ENCODE results near the gene ADCY2.

The ADCY2 gene

DNA sequence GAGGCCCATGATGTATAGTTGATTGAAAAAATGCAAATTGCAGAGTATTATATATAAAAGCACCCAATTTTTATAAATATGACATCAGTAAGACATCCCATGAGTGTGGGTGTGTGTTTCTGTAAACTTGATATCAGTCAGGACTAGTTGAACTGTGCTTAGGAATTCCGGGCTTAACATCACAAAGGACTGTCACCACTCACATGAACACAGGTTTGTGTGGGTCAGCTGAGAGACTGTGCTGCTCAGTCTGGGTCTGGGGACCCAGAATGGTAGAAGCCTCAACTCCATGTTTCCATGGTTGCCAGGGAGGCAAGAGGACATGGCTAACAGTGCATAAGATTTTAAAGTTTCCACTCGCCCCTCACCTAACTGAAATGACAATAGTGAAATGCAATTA, 120.3 kb downstream of the ADCY2 start:
- no peak for DNase-seq

DNA sequence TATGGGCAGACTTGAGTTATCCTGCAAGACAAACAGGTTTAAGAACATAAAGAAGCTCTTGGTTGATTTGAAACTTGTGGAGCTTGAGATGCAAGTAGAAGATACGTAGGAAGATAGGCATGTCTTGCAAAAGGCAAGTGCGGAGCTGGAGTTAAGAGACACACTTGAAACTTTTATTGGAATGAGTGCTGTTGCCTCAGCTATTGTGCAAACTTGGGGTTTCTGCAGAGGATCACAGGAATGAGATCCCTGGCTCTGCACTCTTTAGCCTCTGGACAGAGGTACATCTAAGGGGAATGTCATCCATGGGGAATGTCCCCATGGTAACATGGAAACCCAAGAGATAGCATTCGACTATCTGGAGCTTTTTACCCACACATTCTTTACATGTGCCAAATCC, 121.1 kb downstream of the ADCY2 start:
- no peak for DNase-seq

DNA sequence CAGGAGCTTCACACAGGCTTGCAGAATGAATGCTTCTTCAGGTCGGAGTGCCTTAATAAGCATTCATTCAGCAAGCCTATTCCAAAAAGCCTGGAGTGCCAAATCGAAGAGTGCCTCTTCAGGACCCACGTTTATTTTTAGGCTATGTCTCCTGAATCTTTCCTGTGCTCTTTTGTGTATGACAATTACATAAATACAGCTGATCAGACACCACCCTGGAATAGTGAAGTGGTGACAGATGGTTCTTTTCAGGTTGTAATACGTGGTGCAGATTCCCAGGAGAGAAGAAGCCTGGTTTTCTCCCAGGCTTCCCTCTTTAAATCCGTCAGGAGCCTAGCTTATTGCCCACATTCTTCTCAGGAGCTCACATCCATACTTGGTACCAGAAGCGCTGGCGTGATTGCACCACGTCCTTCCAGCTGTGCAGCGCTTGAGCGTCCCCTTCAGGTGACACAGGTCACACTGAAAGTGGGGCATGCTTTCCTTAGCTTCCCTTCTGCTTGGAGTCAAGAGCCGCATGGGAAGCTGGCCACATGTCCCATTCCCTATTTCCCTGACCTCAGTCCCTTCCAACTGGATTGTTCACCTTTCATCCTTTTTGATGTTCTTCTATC, 123.1 kb downstream of the ADCY2 start:
- no peak for DNase-seq

DNA sequence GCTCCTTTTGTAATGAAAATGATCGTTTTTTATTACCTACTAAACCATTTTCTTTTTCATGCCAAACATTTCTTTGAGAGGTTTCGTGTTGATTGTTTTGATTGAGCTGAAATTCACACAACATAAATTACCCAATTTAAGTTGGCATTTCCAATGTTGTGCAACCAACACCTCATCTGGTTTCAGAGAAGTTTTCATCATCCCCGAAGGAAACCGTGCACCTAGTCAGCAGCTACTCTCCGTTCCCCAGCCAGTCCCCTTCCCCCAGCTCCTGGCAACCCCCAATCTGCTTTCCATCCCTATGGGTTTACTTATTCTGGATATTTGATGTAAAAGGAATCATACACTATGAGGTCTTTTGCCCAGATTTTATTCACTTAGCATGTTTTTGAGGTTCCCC, 123.6 kb downstream of the ADCY2 start:
- no peak for DNase-seq

DNA sequence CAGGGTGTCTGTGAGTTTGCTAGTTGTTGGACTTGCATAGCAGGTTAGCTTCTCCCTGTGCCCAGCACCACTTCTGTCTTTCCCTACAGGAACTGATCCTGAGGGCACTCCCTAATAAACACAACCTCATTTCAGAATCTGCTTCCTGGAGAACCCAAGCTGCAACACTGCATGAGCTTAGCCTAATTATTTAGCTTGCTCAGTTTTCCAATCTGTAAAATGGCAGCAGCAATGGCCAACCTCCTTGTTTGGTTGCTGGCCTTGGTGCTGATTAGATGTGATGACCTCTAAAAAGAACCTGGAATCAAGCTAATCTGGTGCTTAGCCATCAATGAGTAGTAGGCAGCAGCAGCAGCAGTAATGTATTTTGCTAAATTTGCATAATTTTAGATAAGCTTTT, 133.9 kb downstream of the ADCY2 start:
- DNase-seq = no peak

DNA sequence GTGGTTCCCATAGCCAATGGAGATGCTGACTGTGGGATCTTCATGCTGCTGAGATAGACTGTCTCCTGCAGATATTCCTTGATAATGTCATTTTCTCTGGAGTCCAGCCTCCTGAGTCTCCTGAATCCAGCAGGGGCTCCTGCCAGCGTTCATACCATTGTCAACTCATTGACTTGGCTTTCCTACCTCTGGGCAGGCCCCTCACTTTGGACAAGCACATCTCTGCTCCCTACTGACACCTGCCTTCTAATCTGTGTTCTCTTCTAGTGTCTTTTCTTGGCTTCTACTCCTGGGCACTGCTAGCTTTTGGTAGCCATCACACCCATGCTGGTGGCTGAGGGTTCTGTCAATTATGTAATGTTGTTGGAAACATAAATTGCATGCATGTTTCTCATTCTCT, 138.0 kb downstream of the ADCY2 start:
- no peak for DNase-seq

DNA sequence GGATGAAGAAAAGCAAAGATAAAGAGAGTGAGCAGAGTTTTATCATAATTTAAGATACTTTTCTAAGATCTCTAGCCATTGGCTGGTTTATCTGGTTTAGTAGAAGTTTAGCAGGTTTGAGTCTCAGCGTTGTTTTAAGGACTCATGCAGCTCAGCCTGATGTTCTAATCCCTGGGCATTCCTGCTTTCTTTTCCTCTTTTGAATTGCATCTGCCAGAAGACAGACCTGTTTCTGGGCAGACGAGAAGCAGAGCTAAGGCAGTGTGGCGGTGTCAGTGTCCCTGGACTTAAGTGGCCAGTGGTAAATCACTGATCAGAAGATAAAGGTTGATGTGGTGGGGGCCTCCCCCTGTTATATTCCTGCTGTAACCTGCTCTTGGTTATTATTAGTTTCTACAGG, 138.6 kb downstream of the ADCY2 start:
- DNase-seq = no peak

DNA sequence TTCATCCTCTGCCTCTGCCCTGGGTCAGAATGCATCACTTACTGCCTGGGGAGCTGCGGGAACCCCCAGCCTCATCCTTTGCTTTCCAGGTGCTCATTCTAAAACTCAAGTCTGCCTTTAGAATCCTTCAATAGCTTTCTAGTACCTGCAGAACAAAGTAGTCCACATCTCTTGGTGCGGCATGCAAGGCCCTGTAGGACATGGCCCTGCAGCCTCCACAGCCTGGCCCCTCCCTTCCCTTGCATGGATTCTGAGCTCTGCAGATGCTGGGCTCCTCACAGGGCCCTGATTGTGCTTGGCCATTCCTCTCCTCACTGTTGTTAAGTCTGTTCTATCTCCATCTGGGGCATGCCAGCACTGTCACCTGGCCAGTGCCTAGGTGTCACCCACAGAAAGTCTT, 141.6 kb downstream of the ADCY2 start:
- no peak for DNase-seq

DNA sequence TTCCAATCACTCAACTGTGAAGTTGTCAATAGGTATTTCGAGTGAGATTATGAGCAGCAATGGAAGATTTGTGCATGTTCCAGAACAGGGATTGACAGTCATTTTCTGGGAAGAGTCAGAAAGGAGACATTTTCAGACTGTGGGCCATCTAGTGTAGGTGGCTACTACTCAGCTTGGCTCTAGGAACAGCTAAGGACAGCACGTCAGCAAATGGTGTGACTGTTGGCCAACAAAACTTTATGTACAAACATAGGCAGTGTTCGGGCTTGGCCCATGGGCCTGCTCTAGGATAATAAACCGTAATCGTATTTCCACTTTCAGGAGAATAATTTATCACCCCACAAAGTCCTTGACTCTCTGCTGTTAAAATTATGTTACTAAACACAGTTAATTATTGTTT, 143.6 kb downstream of the ADCY2 start:
- no peak for DNase-seq

DNA sequence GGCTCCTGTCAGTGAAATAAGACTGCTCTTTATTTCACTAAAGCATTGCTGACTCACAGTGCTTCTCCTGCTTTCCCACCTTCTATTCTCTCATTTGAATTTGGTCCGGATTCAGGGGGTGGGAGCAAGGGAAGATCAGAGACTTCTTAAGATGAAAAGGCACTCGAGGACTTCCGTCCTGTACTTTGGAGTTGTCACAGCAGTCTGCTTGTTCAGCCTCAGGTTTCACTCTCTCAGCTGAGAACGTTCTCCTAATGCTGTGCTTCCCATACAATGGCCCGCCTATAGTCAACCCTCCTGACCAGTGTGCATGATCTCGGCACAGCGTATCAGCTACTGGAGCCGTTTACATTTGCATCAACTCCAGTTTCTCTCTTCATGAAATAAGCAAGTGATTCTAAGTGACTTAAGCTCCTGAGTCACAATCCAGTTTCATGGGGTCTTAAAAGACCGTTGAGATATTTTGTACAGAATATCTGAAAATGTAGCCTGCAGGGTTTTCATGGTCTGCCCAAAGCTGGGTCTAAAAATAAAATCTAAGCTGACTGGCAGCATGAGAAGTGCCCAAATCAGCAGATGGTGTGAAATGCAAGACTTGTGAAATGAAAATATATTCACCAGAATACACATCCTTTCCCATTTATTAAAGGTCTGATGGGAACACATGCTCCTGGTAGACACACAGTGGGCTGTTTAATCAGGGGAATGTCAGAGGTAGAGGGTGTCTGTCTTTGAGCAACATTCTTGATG, 145.0 kb downstream of the ADCY2 start:
- DNase-seq = no peak

DNA sequence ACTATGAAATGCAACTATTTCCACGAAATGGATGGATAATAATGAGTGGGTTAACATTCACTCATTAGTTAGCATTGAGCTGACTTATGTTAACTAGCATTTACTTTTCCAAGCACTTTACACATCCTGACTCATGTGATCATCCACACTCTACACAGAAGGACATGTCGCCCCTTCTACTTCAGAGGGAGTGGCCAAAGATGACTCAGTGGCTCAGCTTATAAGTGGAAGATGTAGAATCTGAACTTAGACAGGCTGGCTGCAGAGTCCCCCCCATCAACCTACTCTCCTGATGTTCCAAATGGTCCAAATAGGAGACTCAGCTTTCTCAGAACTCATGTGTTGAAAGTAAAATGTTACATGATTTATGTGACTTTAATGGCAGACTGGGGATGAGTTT, 146.0 kb downstream of the ADCY2 start:
- no peak for DNase-seq

DNA sequence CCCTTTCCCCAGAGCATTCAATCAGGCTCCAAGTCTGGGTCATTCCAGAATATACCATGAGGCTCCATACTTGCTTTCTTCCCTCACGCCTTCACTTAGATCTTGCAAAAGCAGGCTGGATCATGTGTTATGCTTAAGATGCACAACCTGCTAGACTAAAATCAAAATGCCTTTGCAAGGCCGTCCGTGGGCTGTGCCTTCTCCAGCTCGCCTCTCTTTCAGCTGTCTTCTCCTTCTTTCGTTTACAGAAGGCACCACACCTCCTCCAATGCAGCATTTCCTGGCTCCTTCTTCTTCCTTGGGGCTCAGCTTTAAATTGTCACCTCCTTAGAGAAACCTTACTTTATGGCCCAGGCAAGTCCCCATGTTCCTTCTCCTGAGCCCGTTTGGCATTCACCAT, 150.6 kb downstream of the ADCY2 start:
- no peak for DNase-seq

DNA sequence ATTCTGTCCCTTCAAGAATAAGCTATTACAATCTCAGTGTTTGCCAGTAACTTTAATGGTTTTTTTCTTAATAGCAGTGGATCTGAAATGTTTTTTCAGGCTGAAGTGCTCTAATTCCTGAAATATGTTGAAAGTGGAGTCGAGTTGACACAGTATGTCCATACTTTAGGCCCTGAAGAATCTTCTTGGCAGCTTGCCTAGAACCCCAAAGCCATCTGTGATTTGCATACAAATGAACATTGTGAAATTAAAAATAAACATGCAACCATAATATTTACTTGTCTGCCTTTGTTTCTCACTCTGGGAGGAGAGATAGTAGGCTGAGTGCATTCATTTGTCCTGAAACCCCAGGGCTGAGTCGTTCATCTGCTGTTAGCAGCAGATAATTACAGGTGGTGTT, 152.7 kb downstream of the ADCY2 start:
- no peak for DNase-seq

DNA sequence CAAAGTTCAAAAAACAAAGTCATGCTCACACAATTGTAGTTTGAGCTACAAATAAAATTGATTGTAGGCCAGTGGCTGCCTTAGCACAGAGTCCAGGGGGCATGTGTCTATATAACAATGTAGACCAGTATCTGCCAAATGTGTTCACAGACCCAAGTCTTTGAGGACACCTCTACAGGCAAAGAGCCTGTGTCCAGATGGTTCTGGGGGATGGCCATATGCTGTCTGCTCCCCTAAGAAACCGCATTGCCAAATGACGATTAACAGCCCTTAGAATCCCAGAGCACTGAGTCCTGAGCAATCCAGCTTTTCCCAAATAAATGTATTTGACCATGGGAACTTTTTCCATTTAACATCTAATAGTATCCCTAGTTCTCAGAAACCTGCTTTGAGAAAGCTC, 169.6 kb downstream of the ADCY2 start:
- DNase-seq = no peak

DNA sequence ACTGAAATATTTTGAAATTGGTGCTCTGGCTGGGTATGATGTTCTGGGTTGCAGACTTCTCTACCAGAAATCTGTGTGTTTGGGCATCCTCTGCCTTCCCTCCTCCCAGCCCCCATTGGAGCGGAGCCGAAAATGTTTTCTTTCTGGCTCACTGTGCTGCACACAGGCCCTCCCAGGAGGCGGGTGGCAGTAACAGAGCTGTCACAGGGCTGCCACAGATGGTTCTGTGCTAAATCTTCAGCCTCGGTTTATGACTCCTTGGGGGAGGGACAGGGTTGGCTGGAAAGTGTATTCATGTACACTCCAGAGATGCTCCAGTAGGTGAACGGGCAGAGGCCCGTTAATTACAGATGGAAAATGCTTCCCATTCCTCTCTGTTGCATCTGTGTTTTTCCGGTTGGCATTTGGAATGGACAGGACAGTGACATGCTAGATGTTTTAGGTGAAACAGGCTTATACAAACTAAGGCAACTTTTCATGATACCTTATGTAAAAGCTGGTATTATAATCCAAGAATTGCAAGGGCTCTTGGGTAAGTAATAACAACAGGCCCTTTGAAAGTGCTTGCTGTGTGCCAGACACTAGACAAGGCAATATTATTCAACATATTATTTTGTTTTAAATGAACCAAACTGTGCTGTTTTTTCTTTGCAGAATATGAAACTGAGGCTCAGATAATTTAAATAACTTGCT, 180.2 kb downstream of the ADCY2 start:
- no peak for DNase-seq

DNA sequence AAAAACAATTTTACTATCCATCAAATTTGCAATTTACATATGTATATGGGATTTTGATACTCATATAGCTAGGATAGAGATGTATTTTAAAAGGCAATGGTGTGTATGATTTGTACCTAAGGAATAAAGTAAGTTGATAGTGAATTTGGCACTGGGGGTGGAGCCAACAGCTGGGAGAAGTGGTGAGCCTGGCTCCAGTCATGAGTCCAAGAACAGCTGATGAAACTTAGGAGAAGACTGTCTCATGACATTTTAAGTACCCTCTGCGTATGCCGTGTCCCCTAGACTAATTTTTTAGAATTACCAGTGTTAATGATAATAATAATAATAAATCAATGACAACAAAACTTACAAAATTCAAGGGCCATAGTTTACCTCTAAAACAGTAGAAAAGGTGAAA, 181.4 kb downstream of the ADCY2 start:
- DNase-seq = no peak

DNA sequence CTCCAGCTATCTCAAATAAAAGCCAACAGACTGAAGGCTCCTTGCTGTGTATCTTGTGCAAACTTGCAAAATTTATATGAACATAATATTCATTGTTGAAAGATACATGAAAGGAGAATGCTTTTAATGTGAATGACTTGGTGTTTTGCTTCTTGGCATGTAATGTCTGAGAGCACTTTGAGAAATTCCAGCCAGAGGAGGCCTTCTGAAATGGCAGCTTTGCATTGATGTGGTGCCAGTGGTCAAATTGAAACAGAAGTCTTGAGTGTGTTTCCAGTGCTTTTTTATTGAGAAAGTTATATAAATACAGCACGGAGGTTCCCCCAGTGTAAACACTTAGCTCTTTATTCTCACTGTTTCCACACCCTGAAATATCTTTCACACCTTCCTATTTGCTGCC, 182.1 kb downstream of the ADCY2 start:
- no peak for DNase-seq

DNA sequence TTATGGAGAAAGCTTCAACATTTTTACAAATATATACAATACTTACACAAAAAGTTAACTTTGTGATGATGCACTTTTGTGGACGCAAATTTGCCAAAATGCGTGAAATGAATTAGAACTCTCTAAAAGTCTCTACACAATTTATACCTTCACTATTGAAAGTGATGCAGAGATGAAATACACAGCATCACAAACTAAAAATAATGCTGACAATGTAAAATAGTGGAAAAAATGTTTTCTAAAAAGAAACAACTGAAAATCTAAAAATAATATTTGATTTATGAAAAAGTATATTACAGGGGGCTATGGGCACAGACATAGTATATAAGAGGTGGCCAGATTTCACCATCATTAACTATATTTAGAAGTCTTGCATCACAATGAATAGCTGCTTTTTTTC, 188.8 kb downstream of the ADCY2 start:
- DNase-seq = no peak

DNA sequence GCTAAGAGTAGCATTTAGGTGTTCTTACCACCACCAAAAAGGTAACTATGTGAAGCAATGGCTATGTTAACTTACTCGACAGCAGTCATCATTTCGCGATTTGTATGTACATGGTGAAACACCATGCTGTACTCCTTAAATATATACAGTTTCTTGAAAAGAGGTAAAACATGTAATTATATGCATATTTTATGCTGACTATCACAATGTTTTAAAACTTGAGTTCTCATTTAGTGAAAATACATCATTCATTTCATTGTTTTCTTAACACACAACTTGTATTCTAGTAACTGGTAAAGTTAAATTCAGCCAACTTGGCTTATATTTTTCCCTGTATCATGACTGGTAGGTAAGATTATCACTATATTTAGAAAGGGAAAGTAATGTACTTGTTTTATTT, 189.9 kb downstream of the ADCY2 start:
- DNase-seq = no peak

DNA sequence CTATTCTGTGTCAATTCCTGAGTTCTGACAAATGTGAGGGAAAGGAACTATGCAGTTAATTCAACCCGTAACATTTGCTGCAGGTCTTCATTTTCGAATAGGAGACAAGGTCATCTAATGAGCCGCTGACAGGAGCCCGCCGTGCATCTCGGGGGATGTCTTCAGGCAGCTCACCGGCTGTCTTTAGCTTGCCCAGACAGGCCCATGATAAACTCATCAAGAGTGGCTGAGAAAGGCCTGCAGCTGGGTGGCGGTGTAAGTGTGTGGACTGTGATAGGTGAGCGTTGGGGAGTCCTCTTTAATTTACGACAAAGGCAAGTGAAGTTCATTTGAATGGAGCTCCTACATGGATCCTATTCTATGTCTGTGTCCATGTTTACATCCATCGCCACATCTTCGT, 190.5 kb downstream of the ADCY2 start:
- DNase-seq = no peak

DNA sequence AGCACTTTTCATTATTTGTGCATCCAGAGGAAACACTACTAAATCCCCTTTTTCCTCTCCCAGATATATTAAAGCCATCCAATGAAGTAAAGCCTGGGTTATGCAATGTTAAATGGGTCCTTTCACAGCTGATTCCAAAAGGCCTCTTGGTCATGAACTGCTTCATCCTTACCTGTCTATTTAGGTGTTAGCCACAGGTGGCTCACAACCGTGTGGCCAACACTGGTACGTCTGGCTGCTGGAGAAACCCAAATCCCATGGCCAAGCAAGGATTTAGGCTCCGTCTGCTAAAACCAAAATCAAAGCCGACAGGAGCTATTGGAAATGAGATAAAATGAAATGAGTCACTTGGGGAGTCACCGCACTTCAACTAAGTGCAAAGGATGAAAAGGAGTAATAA, 193.9 kb downstream of the ADCY2 start:
- DNase-seq = no peak

DNA sequence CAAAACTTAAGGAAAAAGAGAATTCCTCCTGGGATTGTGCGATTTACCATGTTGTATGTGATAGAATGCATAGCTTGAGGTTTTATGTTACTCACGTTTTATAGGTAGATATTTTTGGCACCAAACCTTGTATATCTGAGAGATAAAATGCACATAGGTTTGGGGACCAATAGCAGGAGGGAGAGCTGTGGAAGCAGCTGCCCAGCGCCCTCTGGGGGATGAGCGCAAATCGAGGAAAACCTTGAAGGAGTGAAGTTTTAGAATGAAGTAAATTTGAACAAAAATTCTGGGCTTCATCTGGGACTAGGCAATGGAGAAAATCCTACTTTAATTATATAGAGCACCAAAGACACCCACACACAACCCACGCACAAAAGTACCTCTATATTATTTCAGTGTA, 197.0 kb downstream of the ADCY2 start:
- DNase-seq = no peak

DNA sequence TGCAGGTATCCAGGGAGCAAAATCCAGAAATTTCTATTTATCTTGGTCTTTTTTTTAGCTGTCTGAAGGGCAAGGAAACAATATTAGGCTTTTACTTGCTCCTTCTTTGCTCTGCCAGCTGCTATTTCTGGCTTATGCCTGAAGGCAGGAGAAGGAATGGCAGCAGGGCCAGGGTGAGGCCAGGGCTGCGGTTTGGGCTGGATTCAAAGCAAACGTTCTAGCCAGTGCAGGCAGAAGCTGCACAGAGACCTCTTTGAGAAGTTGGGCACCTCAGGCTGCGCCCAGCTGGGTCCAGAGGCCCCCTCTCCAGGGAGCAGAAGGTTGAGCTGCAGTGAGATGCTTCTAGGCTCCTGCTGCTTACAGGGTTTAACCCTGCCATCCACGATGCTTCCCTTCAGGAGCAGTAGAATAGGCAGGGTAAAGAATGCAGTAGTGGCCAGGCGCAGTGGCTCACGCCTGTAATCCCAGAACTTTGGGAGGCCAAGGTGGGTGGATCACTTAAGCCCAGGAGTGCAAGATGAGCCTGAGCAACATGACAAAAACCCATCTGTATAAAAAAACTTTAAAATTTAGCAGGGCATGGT, 201.2 kb downstream of the ADCY2 start:
- no peak for DNase-seq

DNA sequence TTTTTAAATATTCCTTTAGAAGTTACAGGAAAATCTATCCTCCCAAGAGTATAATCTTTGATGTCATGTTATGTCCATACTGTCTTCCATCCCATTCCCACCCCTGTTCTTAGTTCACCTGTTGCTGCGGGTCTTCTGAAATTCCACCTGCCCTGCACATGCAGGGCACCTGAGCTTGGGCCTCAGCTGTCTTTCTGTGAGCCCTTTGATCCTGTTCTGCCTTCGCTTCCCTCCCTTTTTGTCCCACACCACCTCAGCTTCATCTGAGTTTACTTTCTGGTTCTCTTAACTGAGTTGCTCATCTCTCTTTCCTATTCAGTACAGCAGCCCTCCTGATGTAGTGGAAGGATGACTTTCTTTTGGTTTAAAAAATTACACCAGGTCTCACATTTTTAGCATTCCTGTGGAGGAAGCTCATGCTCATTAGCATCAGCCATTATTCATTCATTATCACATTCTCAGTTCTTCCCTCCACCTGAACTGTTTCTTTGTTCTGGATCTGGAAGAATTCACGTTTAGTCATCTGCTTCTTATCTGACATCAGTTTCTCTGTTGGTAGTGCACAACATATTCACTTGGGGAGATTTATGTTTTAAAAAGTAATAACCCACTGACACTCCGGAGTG, 211.0 kb downstream of the ADCY2 start:
- DNase-seq = no peak
